Epidermal melanocyte (primary cell): ENCODE results near the gene ANKRD13A.
"Not testable (repeated sequence)": the region's sequence is repeated elsewhere in the genome, so short reads cannot be mapped to it uniquely, and the experiment has no call there.

Experiments used
- DNase-seq: peaks from one replicate; pipeline ENCODE4 v3.0.0; 2011; ENCODE audit warnings: low spot score; ENCODE audit not compliant: insufficient read length

Gene ANKRD13A

GRCh38 chr12:110006115-110006514, 6.9 kb downstream of the ANKRD13A start:
- no peak for DNase-seq

DNA sequence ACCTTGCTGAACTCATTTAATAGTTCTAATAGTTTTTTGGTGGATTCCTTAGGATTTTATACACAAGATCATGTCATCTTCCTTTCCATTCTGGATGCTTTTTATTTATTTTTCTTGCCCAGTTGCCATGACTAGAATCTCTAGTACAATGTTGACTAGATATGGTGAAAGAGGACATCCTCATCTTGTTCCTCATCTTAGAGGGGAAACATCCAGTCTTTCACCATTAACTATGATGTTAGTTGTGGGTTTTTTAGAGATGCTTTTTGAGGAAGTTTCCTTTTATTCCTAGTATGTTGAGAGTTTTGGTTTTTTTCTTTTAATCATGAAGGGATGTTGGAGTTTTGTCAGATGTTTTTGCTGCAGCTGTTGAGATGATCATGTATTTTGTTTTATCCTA, 8.7 kb downstream of the ANKRD13A start:
- no peak for DNase-seq

GRCh38 chr12:110008681-110009398, 9.6 kb downstream of the ANKRD13A start:
- not testable (repeated sequence) for DNase-seq

- no peak for DNase-seq
Observed at GRCh38 chr12:110010853-110011723, 11.9 kb downstream of the ANKRD13A start.

DNA sequence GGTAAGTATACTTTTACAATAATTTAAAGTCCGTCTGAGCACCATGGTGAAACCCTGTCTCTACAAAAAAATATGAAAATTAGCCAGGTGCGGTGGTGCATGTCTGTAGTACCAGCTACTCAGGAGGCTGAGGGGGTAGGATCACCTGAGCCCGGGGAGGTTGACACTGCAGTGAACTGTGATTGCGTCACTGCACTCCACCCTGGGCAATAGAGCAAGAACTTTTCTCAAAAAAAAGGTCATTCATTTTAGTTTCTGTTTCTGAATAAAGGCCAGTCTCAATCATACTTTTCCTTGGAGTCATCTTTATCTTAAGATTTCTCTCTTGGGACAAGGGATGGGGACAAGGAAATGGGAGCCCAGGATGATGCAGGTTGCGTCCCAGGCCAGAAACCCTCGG, 12.9 kb downstream of the ANKRD13A start:
- no peak for DNase-seq

- DNase-seq: no peak
Observed at GRCh38 chr12:110012659-110013058, 13.4 kb downstream of the ANKRD13A start.

- DNase-seq: no peak
Observed at GRCh38 chr12:110015132-110015531, 15.9 kb downstream of the ANKRD13A start.

GRCh38 chr12:110020956-110021355, 21.7 kb downstream of the ANKRD13A start:
- no peak for DNase-seq

DNA sequence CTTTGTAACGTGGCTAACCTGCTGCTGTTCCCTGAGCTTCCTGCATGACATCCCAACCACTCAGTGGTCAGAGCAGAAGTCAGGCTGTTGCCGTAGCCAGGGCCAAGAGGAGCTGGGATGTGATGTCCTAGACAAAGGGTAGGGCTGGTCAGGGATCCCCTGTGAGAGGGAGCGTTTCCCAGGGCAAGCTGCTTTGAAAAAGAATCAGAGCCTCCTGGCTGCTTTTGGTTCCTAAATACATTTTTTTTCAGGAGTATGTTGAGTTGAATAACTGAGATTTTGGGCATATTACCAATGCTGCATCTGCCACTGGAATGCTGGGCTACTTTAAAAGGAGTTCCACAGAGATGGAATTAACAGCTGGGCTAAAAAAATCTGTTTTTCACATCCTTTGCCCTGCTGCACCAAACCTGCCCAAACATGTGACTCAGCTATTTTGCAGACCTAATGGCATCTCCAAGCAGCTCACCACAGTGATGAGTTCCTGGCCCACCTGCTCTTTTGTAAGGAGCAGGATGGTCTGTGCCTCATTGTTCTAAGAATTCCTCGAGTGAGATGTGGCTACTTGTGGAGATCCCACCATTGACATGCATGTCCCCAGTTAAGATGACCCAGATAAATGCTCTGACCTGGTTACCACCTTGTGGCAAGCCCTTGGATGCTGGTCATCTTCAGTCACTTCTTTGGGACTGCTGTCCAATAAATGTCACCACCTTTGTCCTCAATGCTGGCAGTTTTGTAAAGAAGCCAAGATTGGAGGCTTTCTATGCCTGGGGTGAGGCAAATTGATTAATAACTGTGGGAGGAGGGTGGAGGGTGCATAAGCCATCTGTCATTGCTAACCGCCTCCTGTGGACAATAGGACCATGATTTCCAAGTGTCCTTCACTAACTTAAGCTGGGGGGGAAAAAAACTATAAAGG, 24.1 kb downstream of the ANKRD13A start:
- DNase-seq: peak; percentile 27

GRCh38 chr12:110024051-110024450, 24.8 kb downstream of the ANKRD13A start:
- DNase-seq: no peak

DNA sequence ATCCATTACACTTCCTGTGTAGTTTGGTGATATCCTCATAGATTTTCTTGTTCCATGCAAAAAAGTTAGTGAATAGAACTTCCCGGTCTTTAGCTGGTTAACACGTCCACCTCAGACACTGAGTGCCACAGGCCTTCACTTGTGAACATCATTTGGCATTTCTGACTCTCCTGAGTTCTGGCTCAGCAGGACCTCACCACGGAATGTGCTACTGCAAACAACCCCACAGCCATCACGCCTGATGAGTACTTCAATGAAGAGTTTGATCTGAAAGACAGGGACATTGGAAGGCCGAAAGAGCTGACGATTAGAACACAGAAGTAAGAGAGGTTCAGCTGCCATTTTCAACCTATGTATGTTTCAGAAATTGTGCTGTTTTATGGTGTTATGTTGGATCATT, 29.1 kb downstream of the ANKRD13A start:
- DNase-seq: no peak

DNA sequence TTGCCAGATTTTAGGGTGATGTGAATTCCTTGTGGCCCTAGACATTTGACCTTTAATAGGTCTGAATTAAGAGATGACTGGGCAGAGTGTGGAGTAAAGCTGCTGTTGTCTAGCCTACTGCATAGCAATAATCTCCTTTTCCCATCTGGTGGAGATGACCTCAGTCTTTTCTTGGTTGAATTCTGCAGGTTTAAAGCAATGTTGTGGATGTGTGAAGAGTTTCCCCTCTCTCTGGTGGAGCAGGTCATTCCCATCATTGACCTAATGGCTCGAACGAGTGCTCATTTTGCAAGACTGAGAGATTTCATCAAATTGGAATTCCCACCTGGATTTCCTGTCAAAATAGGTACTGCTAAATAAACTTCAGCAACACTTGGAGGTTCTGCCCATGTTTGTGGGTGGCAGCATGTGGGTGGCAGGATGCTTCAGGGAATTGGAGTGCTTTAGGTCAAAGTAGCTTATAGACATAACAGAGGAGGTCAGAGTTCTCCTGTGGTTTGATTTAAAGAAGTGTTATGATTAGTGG, 30.1 kb downstream of the ANKRD13A start:
- DNase-seq: no peak

DNA sequence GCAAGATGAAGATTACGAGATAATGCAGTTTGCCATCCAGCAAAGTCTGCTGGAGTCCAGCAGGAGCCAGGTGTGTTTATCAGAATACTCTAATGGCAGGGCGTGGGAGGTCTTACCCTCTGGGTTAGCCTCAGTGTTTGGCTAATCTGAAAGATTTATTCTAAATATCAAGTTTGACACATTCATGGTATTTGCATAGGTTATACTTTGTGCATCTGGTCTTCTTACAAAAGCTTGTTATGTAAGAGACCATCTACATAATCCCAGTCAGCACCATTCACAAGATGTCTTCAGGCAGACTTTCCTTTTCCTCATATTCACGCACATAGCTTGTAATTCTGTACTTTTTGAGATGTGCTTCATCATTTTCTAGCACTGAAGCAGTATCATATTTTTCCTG, 34.7 kb downstream of the ANKRD13A start:
- no peak for DNase-seq

DNA sequence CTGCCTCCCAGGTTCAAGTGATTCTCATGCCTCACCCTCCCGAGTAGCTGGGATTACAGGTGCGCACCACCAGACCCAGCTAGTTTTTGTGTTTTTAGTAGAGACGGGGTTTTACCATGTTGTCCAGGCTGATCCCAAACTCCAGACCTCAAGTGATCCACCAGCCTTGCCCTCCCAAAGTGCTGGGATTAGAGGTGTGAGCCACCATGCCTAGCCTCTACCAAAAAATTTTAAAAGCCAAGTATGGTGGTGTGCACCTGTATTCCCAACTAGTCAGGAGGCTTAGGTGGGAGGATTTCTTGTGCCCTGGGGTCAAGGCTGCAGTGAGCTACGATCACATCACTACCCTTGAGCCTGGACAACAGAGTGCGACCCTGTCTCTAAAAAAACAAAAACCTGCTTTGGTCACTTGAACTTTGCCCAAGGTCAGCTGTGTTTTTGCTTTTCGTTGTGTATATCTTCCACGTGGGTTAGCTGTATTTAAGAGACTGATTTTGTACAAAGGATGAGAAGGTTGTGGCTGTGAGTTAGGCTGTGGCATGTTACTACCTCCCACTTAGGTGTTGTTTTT, 36.4 kb downstream of the ANKRD13A start:
- DNase-seq: no peak

DNA sequence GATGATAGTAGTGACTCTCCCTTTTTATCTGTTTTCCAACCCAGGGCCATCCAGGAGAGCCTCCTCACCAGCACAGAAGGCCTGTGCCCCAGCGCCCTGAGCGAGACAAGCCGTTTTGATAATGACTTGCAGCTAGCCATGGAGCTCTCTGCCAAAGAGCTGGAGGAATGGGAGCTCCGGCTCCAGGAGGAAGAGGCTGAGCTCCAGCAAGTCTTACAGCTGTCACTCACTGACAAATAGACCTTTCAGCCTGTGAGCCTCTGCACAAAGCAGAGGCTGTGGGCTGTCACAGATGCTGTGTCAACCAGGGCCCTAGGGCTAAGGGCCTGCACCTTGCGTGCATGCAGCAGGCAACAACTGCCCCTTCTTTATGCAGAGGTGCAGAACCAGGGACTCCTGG, 38.1 kb downstream of the ANKRD13A start:
- DNase-seq: no peak

DNA sequence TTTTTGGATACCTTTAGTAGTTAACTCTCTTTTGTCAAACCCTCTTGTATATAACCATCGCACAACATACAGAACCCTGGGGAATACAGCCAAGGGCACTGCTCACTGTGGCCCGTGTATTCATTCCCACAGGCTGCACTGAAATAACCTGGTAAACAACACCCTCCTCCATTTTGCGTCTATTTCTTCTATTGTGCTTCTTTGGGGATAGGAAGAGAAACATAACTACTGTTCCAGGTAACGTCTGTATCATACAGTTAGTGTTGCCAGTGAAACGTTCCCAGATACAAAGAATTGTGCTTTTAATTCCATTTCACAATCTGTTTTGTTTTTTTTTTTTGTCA, 39.5 kb downstream of the ANKRD13A start:
- DNase-seq: no peak

GRCh38 chr12:110039085-110039807, 40.0 kb downstream of the ANKRD13A start:
- DNase-seq: no peak

- no peak for DNase-seq
Observed at GRCh38 chr12:110042264-110042663, 43.0 kb downstream of the ANKRD13A start.

GRCh38 chr12:110046451-110047187, 47.4 kb downstream of the ANKRD13A start:
- DNase-seq: no peak
